Measurements from ENCODE around the gene SLC15A1. TPM values are rescaled to one million over a fixed set of nuclear protein-coding genes. Genes with fewer than 3 reads are reported as not detected.

Gene SLC15A1
- polyA plus RNA-seq (2011; rRNA removed) (not detected in 2 replicates), polyA minus RNA-seq (2011; rRNA and poly(A)+ RNA removed) (not detected in 2 replicates)

GRCh38 chr13:98752467-98753290 is at the start of gene SLC15A1:
TSS of gene SLC15A1 (minus strand) at chr13:98752672. CDS start at chr13:98752598, 74 bp downstream.
- H3K27me3 ChIP-seq (ENCODE audit: control insufficient read depth, insufficient read depth, low read length) = peaks cover 39% of the 10 kb centered on the region

GRCh38 chr13:98801626-98802418 is 49.4 kb upstream of the SLC15A1 start:
- Histone ChIP-seq H3K4me3 (ENCODE audit: low read depth, low read length) (no peak overlapping the region), H3K27me3 (ENCODE audit: control insufficient read depth, insufficient read depth, low read length) (no peaks in the 10 kb centered on the region), H3K9me3 (ENCODE audit: control insufficient read depth, insufficient read depth, low read length) (no peaks in the 10 kb centered on the region), H3K27ac (ENCODE audit: low read depth, low read length) (no peak overlapping the region)
- CTCF ChIA-PET = interaction anchor here (2.0 kb wide), 1 partner anchor 38 kb away, joined by 7 read pairs; no protein-coding TSS in a partner anchor
- TF ChIP-seq CTCF (IDR thresholded peaks at IDR 0.05; ENCODE audit: low read depth, low read length) = no peak
- no peak for DNase-seq (ENCODE audit: low read depth, low spot score)
- POLR2A ChIA-PET = no interaction called here

More at GRCh38 chr13:98752467-98753290, at the start of gene SLC15A1:
- CTCF ChIA-PET = no interaction called here
- Histone ChIP-seq H3K4me3 (ENCODE audit: low read depth, low read length) (no peak within 1 kb of the TSS), H3K9me3 (ENCODE audit: control insufficient read depth, insufficient read depth, low read length) (peaks cover 4% of the 10 kb centered on the region; the same call in 1 of the 2 replicates), H3K27ac (ENCODE audit: low read depth, low read length) (no peak within 1 kb of the TSS)
- DNase-seq (ENCODE audit: low read depth, low spot score) = no peak
- POLR2A ChIA-PET = no interaction called here
- no peak for TF ChIP-seq CTCF (IDR thresholded peaks at IDR 0.05; ENCODE audit: low read depth, low read length)

GRCh38 chr13:98800078-98800477 is 47.6 kb upstream of the SLC15A1 start:
- Histone ChIP-seq H3K27ac (ENCODE audit: low read depth, low read length) (no peak overlapping the region), H3K4me3 (ENCODE audit: low read depth, low read length) (no peak overlapping the region), H3K27me3 (ENCODE audit: control insufficient read depth, insufficient read depth, low read length) (no peaks in the 10 kb centered on the region), H3K9me3 (ENCODE audit: control insufficient read depth, insufficient read depth, low read length) (no peaks in the 10 kb centered on the region)
- no peak for TF ChIP-seq CTCF (IDR thresholded peaks at IDR 0.05; ENCODE audit: low read depth, low read length)
- POLR2A ChIA-PET = no interaction called here
- CTCF ChIA-PET = interaction anchor here (0.7 to 2.0 kb wide), 2 partner anchors 40 to 43 kb away, joined by 3 to 7 read pairs; no protein-coding TSS in a partner anchor
- no peak for DNase-seq (ENCODE audit: low read depth, low spot score)

- ChIA-PET CTCF (no interaction called here), POLR2A (no interaction called here)
- Histone ChIP-seq H3K27me3 (ENCODE audit: control insufficient read depth, insufficient read depth, low read length) (no peaks in the 10 kb centered on the region), H3K27ac (ENCODE audit: low read depth, low read length) (no peak overlapping the region), H3K9me3 (ENCODE audit: control insufficient read depth, insufficient read depth, low read length) (no peaks in the 10 kb centered on the region), H3K4me3 (ENCODE audit: low read depth, low read length) (no peak overlapping the region)
- DNase-seq (ENCODE audit: low read depth, low spot score) = no peak
- TF ChIP-seq CTCF (IDR thresholded peaks at IDR 0.05; ENCODE audit: low read depth, low read length) = no peak
Measured at GRCh38 chr13:98798849-98799645, 46.6 kb upstream of the SLC15A1 start.

All from AG04450 (cell line).